Adrenal gland (tissue), 5 donors: ENCODE measurements around the gene AZI2.

ENCODE experiments used
- CTCF ChIP-seq, 6 experiments: fragments of 450-650 bp in 4 of 6; fragments of 200-600 bp in 2 of 6; sonication (generic) in 1 of 6; IDR thresholded peaks; 1 replicate in 5 of 6; 2 replicates in 1 of 6; pipeline versions ENCODE4 v1.5.1 to v1.8.0; 2016 to 2021; ENCODE audit warnings: antibody characterized with exemption in 6 of 6, mild to moderate bottlenecking in 2 of 6, moderate library complexity in 1 of 6
- POLR2A ChIP-seq, 2 donors: fragments of 450-650 bp; IDR thresholded peaks; one replicate each; pipeline ENCODE4 v1.6.1; 2017; ENCODE audit warnings: antibody characterized with exemption in 2 of 2, mild to moderate bottlenecking in 2 of 2, moderate library complexity in 1 of 2
- donor health status: DM: no; HTN: no; CAD: no.

- peak in 1 of 6 experiments; percentile 21 for TF ChIP-seq CTCF (IDR thresholded peaks at IDR 0.05)
- no peak for TF ChIP-seq POLR2A (IDR thresholded peaks at IDR 0.05)
Measured at GRCh38 chr3:28349469-28350000, 911 bp upstream of the AZI2 start.
